ENCODE results near the gene SGK1.

Gene SGK1

GRCh38 chr6:134317471-134318131 lies at the start of gene SGK1:
TSS of gene SGK1 (minus strand) at chr6:134318112. CDS start at chr6:134317460, 652 bp downstream.
- peak in 3 of 6 experiments; percentile 16 to 52 (median 46) for DNase-seq

GRCh38 chr6:134363323-134364039 lies 45.6 kb upstream of the SGK1 start:
- no peak for DNase-seq

DNA sequence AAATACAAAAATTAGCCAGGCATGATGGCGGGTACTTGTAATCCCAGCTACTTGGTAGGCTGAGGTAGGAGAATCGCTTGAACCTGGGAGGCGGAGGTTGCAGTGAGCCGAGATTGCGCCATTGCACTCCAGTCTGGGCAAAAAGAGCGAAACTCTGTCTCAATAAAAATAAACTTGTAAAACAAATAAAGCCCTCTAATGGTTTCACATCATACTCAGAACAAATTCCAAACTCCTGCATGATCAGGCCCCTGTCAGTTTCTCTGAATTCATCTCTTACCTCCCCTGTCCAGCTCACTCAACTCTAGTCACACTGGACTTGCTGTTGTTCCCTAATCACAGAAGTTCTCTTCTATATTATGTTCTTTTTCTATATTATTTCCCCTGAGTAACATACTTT lies 43.1 kb upstream of the SGK1 start:
- DNase-seq, result no peak

DNA sequence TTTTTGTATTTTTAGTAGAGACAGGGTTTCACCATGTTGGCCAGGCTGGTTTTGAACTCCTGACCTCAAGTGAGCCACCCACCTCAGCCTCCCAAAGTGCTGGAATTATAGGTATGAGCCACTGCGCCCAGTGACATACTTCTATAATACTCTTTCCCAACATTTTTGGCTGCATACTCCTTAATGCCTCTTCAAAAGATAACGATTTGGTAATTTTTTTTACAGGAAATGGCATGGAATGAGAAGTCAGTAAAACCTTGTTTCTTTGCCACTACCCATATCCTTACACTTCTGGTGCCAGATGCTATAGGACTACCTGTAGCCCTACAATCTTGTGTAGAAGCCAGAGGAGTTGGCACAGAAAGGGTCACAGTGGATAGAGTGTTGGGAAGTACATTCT lies 41.4 kb upstream of the SGK1 start:
- no peak for DNase-seq

DNA sequence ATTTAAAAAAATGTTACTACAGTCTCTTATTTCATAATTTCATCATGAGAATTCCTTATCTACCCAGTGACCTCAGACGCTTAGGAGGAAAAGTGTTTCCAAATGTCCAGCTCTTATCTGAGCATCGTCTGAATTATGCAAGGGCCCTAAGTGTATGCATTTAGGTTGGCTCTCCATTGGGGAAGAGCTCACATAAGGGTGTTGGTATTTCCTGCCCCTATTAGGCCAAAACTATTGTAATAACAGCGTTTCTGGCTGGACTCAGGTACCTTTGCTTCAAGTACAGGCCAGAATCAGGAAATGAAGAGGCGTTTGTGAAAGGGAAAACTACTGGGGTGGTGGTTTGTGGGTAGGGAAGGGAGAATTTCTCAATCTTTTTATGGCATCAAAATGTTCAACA lies 40.4 kb upstream of the SGK1 start:
- DNase-seq, result no peak

- DNase-seq, result no peak
These were observed 39.1 kb upstream of the SGK1 start for GRCh38 chr6:134357022-134357487.

GRCh38 chr6:134356405-134356804 lies 38.5 kb upstream of the SGK1 start:
- DNase-seq, result no peak

DNA sequence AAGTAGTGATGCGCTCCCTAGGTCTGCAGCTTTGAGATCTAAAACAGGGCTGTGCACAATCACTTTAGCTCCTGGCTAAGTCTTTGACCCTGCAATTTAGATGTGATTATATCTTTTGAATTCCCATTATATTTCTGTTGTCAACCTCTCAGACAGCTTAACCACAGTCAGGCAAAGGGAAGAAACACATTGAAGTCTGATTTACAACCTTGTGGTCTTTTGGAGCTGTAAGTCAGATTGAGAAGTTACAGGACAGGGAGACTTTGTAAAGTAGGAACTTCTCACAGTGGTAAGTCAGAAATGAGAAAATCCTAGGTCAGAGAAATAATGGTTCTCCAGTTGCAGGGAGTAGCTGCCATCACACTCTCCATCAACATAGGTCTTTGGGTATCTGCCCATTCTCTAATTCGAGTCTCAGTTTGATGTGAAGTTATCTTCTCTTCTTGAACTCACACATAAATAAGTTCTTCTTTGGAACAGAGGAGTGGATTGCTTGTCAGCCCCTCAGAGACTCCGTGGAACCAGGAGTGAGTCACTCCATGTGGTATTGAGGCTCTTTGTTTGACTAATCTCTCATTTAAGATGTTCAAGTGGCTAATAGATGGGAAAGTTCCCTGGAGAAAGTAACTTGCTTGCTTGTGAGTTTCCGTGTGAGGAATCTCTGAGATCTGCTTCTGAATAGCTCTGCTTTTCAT lies 35.0 kb upstream of the SGK1 start:
- DNase-seq, result no peak

- DNase-seq, result peak in 2 of 6 experiments; percentile 25 to 64
These were observed 33.9 kb upstream of the SGK1 start for GRCh38 chr6:134351615-134352474.

DNA sequence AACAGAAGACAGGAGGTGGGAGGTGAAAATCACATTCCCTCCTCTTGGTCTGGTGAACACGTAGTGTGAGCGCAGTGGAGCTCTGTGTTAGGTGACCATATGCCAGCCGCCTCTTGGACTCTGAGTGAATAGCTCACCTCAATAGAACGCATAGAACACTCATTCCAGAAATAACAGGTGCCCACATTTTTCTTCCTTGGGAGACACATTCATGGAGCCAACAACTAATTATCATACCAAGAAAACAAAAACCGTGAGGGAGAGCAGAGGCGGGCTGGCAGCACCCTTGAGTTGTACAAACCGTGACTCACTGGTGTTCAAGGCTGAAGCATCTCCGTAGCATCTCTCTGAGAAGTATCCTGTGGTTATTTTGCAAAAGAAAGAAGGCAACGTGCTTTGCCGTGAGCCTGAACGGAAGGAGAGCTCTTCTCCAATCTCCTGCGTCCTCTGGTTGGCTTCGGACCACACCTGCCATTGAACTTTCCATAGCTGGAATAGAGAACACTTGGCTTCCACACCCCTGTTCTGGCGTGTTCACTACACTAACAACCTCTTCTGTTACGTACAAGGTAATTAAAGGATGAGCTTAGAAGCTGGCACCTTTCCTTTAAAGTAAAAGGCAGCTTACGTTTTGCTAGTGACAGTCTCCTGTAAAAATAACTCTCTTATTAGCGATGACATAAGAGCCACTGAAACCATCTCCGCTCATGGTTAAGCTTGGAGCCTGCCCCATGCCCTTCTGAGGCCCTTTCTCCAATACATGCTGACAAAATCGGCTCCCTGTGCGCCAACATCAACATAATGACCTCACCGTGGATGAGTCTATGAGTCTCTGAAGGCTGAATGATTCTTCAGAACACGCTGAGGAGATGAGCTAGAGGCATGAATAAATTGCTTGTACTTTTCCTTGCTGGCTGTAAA lies 30.2 kb upstream of the SGK1 start:
- DNase-seq, result no peak

- no peak for DNase-seq
These were observed 29.1 kb upstream of the SGK1 start for GRCh38 chr6:134346932-134347545.

DNA sequence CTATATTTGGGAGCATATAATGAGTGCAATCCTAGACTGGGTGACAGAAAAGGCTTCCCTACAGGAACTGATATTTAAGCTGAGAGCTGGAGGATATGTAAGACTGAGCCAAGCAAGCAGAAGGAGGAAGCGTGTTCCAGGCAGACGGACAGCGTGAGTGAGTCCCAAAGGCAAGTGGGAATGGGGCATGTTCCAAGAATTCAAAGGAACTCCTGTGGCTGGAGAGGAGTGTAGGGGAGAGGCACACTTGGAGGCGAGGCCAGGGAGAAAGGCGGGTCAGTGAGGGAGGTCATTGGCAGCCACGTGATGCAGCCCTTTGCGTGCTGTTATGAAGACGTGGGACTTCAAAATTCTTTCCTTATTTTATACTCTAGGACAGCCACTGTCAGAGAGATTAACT lies 27.9 kb upstream of the SGK1 start:
- no peak for DNase-seq

- DNase-seq, result no peak
These were observed 25.2 kb upstream of the SGK1 start for GRCh38 chr6:134343066-134343465.

DNA sequence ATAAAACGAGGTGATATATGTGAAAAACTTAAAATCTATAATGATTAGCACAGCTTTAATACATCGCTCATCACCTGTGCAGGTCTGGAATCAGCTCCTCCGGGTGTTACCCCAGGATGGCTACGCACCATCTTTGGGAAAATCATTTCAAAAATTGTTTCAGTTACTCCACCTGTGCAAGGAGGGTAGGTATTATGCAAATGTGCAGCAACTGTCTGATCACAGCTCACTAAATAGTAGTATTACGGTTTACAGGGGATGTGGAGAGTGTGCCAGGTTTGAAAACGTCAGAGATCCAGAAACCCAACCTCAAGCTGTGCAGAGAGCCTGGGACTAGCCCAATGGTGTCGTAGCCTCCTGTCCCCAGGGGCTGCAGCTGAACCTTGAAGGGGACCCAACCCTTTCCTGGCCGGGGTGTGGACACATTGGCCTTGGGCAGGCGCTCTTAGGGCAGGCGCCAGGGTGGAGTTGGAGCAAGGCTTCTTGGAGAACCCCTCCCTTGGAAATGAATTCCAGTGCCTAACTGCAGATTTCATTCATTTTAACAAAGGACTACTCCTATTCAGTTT lies 24.2 kb upstream of the SGK1 start:
- no peak for DNase-seq

DNA sequence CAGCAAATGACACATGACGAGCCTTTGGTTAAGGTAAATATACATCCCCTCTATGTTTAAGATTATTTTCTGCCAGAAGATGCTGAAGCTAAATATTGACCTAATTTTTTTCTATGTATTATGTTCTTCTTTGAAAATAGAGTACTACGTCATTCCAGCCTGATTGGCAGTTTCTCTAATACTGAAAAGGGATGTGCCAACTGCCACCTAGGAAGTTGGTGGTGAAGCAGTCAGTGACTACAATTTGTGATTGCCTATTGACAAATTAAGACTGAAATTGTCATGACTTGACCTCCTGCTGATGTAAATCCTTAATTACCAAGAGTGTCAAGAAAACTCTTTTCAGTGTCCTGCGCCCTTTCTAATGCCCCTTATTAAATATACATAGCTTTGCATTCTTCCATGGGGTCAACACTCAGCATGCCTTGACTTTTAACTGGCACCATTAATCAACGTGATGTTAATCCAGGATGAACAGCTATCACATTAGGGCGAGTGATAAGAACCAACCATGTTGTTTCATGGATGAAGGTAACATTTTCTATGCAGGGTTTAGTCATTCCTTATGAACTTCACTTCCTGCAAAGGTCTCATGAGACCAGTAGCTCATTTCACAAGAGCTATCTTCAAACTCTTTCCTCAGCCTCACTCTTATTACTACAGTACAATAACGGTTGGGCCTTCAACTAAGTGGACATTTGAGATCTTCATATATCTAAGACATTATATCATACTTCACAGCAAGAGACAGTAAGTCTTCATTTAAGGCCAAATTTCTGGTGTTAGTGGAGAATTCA lies 22.5 kb upstream of the SGK1 start:
- no peak for DNase-seq

GRCh38 chr6:134339216-134339615 lies 21.3 kb upstream of the SGK1 start:
- no peak for DNase-seq

DNA sequence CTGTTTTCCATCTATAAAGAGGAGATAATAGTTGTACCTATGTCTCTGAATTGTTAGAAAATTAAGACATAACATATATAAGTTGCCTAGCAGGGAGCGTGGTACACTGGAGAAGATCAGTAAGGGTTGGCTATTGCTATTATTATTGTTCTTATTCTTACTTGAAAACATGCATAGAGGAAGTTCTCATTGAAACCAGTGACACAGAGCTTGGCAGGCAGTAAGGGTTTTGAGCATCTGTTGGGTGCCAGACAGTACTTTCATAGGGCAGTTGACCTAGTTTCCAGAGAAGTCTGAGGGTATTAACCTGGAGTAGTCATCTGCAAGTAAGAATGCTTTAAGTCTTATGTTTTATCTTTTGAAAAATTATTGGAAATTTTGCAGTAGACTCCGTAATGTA lies 13.3 kb upstream of the SGK1 start:
- DNase-seq, result no peak

DNA sequence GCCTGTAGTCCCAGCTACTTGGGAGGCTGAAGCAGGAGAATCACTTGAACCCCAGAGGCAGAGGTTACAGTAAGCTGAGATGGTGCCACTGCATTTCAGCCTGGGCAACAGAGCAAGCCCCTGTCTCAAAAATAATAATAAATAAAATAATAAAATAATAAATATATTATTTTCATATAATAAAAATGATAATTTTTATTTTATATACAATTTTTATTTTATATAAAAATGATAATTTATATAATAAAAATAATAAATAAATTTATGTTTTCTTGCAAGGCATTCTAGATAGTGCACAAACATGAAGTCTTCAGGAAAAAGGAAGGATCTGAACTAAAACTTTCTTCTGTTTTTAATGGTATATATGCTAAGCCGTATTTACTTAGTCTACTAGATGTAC lies 12.6 kb upstream of the SGK1 start:
- no peak for DNase-seq

DNA sequence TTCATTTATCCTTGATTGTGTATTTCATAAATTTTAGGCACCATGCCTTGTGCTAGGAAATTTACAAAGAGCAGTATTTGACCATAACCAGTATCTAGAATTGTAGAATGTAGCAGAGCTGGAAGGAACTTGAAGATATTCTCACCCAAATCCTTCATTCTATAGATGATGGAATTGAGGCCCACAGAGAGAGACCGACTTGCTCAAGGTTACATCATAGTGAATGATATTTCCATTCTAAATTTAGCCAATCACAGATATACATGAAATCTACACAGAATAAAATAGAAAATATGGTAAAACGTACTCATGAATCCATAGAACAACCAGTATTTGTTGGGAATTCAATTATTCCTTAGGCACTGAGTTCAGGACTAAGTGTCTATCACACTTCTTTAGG lies 10.9 kb upstream of the SGK1 start:
- DNase-seq, result no peak

- no peak for DNase-seq
These were observed 10.2 kb upstream of the SGK1 start for GRCh38 chr6:134328138-134328537.
